CD4-positive, alpha-beta T cell treated with Interleukin-4 for 4 hours (primary cell): Measurements from ENCODE around the gene TBX6.
"Not testable (repeated sequence)": the region's sequence is repeated elsewhere in the genome, so short reads cannot be mapped to it uniquely, and the experiment has no call there.

Experiments used
- DNase-seq: peaks from one replicate; pipeline ENCODE4 v3.0.0-alpha.2; 2020

TBX6 gene

GRCh38 chr16:30091474-30092372 lies at the start of gene TBX6:
TSS of gene TBX6 (minus strand) at chr16:30091924. CDS start at chr16:30091193, 731 bp downstream.
- DNase-seq: peak; percentile 91

DNA sequence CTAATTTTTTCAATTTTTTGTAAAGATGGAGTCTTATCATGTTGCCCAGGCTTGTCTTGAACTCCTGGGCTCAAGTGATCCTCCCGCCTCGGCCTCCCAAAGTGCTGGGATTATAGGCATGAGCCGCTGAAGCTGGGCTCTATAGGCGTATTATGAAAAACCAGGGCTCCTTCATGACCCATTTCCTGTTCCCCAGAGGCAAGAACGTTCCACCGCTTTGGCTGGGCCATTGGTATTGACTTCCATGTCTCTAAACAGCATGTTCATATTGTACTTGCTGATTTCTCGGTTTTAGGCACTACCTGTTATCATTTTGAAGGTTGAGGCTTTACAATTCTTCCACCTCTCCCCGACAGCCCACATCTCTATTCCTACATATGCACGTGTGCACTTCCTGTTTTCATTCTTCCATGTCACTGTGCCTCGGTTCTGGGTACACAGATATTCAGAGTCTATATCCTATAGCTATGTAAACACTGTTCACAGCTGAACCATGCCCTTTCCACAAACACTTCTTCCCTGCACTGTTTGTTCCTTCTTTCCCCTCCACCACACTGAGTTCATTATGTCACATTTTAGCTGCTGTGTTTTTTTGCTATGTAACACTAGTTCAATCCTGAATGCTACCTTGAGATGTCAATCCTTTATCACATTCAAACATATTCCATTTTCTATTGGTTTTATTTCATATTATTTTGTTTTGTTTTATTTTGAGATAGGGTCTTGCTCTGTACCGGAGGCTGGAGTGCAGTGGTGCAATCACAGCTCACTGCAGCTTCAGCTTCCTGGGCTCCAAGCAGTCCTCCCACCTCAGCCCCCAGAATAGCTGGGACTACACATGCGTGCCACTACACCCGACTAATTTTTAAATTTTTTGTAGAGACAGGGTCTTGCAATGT lies 48.1 kb upstream of the TBX6 start:
- no peak for DNase-seq

- no peak for DNase-seq
These were observed 46.2 kb upstream of the TBX6 start for GRCh38 chr16:30137897-30138296.

- no peak for DNase-seq
These were observed 45.4 kb upstream of the TBX6 start for GRCh38 chr16:30136971-30137605.

DNA sequence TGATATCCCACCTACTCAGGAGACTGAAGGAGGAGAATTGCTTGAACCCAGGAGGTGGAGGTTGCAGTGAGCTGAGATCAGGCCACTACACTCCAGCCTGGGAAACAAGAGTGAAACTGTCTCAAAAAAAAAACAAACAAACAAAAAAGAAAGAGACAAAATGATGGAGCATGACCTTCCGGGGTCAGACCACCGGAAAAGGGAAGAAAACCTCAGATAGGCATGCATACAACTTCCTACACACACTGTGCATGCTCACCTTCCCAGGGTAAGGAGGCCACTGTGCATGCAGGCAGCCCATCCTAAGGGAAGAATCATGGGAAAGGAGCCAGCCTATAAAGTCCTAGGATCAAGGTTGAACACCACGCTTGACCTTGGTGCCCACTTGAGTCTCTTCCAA lies 40.9 kb upstream of the TBX6 start:
- DNase-seq: no peak

DNA sequence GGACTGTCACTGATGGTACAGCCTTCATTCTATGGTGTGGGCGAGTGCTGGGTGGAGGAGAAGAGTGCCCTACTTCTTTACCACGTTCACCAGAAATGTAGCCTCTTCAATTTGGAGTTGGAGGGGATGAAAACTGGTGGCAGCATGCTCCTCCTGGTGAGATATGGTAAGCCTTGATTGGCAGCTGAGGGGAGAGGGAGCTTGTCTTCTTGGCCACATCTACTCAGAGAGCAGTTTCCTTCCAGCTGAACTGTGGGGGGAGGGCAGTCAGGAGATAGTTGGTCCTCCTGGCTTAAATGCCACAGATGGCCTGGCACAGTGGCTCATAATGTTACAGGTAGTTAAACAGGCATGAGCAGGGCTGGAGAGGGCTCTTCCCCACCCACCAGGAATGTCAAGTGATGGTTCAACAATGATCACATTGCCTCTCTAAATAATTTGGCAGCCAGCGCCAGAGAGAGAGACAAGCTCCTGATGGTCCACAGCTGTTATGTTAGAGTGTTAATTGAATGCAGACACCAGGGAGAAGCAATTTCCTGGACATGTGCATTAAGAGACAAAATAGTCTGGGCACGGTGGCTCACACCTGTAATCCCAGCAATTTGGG lies 40.2 kb upstream of the TBX6 start:
- no peak for DNase-seq

- DNase-seq: no peak
These were observed 36.3 kb upstream of the TBX6 start for GRCh38 chr16:30127993-30128392.

DNA sequence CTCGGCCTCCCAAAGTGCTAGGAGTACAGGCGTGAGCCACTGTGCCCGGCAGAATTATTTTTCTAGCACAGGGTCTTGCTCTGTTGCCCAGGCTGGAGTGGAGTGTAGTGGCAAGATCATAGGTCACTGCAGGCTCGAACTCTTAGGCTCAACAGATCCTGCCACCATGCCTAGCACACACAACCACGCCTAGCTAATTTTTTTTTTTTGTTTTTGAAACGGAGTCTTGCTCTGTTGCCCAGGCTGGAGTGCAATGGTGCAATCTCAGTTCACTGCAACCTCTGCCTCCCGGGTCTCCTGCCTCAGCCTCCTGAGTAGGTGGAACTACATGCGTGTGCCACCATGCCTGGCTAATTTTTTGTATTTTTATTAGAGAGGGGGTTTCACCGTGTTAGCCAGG lies 34.0 kb upstream of the TBX6 start:
- DNase-seq: not testable (repeated sequence)

GRCh38 chr16:30124985-30125379 lies 33.3 kb upstream of the TBX6 start:
- DNase-seq: no peak

DNA sequence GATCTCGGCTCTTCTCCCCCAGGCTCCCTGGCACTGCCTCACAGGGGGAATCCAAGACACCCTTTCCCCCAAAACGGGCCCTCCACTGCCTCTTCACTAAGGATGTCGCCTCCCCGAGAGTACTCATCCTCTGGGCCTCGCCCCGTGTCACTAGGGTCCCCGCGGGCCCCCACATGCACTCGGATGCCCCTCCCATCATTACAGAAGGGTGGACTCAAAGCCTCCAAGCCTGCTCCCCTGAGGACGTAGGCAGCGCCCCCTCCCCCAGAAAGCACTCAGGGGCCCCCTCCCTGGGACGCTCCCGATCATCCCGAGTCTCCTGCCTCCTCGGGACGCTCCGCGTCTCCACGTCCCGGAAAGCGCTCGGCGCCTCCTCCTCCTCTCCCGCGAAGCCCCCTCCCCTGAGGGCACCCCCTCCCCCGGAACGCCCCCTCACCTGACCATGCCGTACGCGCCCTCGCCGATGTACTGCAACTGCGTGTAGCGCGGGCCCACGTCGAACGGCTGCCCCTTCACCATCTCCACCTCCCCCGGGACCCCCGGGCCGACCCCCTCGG lies 31.0 kb upstream of the TBX6 start:
- DNase-seq: peak; percentile 4

- no peak for DNase-seq
These were observed 30.2 kb upstream of the TBX6 start for GRCh38 chr16:30121741-30122571.

DNA sequence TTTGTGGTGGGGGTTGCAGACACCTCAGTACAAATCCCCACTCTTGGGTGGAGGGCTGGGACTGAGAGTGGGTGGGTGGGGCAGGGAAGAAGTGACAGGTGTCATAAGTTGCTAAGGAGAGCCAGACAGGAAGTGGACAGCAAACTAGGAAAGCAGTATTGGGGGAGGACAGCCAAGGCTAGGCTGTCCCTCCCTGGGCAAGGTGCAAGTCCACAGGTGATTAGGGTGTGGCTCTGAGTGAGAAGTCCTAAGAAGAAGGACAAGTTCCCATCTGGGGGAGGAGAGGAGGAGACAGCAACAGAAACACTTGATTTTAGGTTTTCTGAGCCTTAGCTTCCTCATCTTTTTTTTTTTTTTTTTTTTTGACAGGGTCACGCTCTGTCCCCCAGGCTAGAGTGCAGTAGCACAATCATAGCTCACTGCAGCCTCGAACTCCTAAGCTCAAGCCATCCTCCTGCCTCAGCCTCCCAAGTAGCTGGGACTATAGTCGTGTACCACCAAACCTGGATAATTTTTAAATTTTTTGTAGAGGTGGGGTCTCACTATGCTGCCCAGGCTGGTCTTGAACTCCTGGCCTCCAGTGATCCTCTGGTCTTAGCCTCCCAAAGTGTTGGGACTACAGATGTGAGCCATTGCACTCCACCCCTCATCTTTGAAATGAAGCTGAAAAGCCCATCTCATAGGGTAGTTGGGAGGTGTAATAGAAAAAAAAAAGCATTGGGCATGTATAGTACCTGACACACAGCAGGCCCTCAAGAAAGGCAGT lies 28.8 kb upstream of the TBX6 start:
- DNase-seq: no peak

DNA sequence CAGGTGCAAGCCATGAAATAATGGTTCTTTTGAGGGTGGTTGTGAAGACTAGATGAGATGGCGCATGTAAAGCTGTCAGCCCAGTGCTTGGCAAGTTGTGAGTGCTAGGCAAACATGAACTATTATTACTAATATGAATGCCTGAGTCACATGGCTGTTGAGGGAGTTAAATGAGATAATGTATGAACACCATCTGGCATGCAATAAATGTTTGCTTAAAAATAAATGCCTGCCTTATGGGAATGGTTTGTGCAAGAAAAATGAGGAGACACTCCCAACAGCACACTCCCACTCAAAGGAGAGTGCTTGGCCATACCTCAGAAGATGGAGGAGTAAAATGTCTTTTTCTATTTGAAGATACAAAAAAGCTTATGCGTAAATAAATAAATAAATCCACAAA lies 27.7 kb upstream of the TBX6 start:
- no peak for DNase-seq

- no peak for DNase-seq
These were observed 26.0 kb upstream of the TBX6 start for GRCh38 chr16:30117768-30118167.

DNA sequence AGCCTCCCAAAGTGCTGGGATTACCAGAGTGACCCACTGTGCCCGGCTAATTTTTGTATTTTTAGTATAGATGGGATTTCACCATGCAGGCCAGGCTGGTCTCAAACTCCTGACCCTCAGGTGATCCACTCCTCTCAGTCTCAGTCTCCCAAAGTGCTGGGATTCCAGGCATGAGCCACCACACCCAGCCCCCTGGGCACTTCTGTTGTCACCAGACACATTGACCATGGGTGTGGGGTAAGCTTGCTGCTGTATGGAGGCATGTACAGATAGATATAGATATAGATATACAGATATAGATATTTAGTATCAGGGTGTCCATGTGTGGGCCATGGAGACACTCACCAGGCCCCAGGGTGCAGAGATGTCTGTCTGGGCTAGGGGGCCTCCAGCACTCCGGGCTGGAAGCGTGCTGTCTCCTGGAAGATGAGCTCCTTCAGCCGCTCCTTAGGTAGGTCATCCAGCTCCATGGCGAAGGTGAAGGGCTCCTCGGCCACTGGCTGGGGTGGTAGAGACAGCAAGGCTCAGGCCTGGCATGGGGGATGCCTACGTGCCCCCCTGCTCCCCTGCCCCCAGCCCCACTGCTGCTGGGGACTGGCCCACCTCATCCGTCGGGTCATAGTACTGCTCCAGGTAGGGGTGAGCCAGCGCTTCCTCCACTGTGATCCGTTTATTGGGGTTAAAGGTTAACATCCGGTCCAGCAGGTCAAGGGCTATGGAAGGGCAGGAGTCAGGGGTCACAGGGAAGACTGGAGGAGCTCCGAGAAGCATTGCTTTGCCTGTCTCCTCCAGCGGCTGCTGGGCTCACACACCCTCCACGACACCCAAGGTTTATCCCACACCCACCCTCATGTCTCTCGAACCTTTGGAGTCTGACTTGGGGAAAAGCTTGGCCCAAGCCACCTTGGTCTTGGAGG lies 24.8 kb upstream of the TBX6 start:
- DNase-seq: no peak

DNA sequence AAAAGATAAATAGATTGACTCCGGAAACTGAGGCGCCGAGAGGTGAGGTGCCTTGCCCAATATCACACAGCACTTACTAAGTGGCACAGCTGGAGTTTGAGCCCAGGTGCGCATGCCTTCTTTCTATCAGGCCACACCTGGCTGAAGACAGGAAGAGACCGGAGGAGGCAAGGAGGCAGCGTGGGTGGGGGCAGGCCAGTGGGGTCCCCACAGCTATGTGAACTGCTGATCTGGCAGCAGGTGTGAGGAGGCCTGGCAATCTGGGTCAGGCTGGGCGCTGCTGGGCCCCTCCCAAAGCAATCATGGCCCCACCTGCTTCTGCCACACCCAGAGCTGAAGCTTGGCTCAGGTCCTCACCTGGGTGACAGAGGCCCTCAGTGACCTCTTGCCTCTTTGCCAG lies 23.5 kb upstream of the TBX6 start:
- peak; percentile 50 for DNase-seq

DNA sequence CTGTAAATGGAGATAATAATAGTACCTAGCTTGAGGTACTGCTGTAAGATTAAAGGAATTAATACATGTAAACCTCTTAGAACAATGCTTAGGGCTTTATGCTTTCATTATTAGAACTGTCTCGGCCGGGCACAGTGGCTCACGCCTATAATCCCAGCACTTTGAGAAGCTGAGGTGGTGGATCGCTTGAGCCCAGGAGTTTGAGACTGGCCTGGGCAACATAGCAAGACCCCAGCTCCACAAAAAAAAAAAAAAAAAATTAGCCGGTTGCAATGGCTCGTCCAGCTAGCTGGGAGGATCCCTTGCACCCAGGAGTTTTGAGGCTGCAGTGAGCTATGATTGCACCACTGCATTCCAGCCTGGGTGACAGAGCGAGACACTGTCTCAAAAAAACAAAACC lies 23.1 kb upstream of the TBX6 start:
- not testable (repeated sequence) for DNase-seq

GRCh38 chr16:30114411-30114810 lies 22.7 kb upstream of the TBX6 start:
- no peak for DNase-seq

DNA sequence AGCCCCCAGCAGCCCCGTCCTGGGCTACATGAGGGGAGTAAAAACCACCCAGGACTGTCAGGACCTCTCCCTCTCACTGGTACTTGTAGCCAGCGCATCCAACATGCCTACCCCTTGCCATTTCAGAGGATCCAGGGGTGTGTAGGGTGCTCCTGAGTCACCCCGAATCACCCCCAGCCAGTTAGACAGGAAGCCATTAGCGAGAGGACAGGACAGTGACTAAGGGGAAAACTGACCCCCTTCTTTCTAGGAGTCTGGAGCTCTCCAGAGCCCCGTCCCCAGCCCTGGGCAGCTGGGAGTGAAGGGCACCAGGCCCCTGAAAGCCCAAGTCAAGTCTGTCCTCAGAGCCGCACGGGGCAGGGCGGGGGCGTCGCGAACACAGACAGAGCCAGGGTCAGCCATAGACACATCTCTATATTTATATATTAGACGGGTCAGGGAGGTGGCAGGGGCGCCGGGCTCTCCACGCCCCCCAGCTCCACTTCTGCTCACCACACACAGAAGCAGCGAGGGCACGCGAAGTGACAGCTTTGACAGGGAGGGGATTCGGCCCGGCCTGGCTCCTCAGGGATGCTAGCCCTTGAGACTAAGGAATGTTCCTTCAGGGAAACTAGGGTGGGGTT lies 22.1 kb upstream of the TBX6 start:
- DNase-seq: no peak
